HepG2 (cell line): ENCODE data around the gene BCL11B.

Experiments
- ARNT ChIP-seq: fragments of 450-650 bp; IDR thresholded peaks from 2 replicates; pipeline ENCODE4 v1.6.1; 2017
- CEBPB ChIP-seq: IDR thresholded peaks from 2 replicates; pipeline ENCODE4 v1.6.1; 2011; ENCODE audit warnings: low read depth, low read length, improper control_type of control experiment, borderline replicate concordance
- CTCF ChIP-seq: sonication (generic); formaldehyde crosslinking; IDR thresholded peaks from 2 replicates; pipeline ENCODE4 v1.5.0; 2020; ENCODE audit warnings: mild to moderate bottlenecking, missing genetic modification reagents, moderate library complexity
- EP300 ChIP-seq, 3 experiments: sonication (generic) in 1 of 3; formaldehyde crosslinking in 1 of 3; IDR thresholded peaks; 2 replicates each; pipeline versions ENCODE4 v1.5.1 to v1.6.1; 2011 to 2020; ENCODE audit warnings: low read depth in 2 of 3, low read length in 2 of 3, borderline replicate concordance in 1 of 3, improper control_type of control experiment in 1 of 3, mild to moderate bottlenecking in 1 of 3, missing genetic modification reagents in 1 of 3, moderate library complexity in 1 of 3
- POLR2AphosphoS5 ChIP-seq: IDR thresholded peaks from 2 replicates; pipeline ENCODE4 v1.6.1; 2012; ENCODE audit warnings: low read depth, low read length
- TAF1 ChIP-seq: sonication (generic); formaldehyde crosslinking; IDR thresholded peaks from 2 replicates; pipeline ENCODE4 v1.4.0; 2020; ENCODE audit warnings: missing genetic modification reagents
- TGIF2 ChIP-seq: IDR thresholded peaks from 2 replicates; pipeline ENCODE4 v1.6.1; 2016; ENCODE audit warnings: control low read depth, missing compliant biosample characterization
- ZNF138 ChIP-seq: sonication (generic); formaldehyde crosslinking; IDR thresholded peaks from 2 replicates; pipeline ENCODE4 v1.5.0; 2020; ENCODE audit warnings: mild to moderate bottlenecking, low read depth, missing genetic modification reagents
- ZNF264 ChIP-seq: sonication (generic); formaldehyde crosslinking; IDR thresholded peaks from 2 replicates; pipeline ENCODE4 v1.4.0; 2020; ENCODE audit warnings: missing genetic modification reagents
- TF ChIP-seq, protein P1 (sequence below), 2 experiments: sonication (generic) in 1 of 2; formaldehyde crosslinking in 1 of 2; IDR thresholded peaks; 2 replicates each; pipeline versions ENCODE4 v1.5.1 to v1.6.1; 2011 to 2020; ENCODE audit warnings: borderline replicate concordance in 1 of 2, low read depth in 1 of 2, low read length in 1 of 2, mild to moderate bottlenecking in 1 of 2, missing genetic modification reagents in 1 of 2, moderate library complexity in 1 of 2
- TF ChIP-seq, protein P2 (sequence below): sonication (generic); formaldehyde crosslinking; IDR thresholded peaks from 2 replicates; pipeline ENCODE4 v1.4.0; 2020; ENCODE audit warnings: missing genetic modification reagents, mild to moderate bottlenecking, borderline replicate concordance

DNA sequence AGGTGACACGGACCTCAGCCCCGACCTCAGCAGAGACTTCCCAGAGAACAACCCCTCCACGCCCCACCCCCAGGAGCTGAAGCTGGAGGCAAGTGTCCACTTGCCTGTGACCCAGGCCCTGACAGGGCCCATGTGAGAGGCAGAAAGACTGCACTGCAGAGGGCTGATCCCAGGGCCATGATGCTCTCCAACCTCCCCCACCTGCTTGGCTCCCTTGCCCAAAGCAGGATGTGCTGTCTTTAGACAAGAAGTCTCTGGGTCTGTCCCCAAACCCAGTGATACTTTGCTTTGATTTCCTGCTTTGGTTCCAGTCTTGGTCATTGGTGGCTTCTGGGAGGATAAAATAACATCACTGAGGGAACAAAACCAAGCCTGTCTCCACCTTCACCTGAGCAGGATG lies 59.4 kb downstream of the BCL11B start:
- no peak for TF ChIP-seq TGIF2
- TF ChIP-seq, protein P1, sequence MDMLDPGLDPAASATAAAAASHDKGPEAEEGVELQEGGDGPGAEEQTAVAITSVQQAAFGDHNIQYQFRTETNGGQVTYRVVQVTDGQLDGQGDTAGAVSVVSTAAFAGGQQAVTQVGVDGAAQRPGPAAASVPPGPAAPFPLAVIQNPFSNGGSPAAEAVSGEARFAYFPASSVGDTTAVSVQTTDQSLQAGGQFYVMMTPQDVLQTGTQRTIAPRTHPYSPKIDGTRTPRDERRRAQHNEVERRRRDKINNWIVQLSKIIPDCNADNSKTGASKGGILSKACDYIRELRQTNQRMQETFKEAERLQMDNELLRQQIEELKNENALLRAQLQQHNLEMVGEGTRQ (IDR thresholded peaks at IDR 0.05; ENCODE audit: low read depth, low read length): no peak
- TF ChIP-seq, protein P1 (CRISPR knock-in tag; IDR thresholded peaks at IDR 0.05; ENCODE audit: borderline replicate concordance): no peak
- no peak for TF ChIP-seq POLR2AphosphoS5
- no peak for TF ChIP-seq EP300 (IDR thresholded peaks at IDR 0.05; ENCODE audit: low read depth in 2 of 2, low read length in 2 of 2)
- TF ChIP-seq EP300 (CRISPR knock-in tag; IDR thresholded peaks at IDR 0.05; ENCODE audit: borderline replicate concordance): no peak
- no peak for TF ChIP-seq CEBPB
- TF ChIP-seq ZNF138 (CRISPR knock-in tag): no peak
- TF ChIP-seq ARNT: no peak
- no peak for TF ChIP-seq CTCF (CRISPR knock-in tag)
- no peak for TF ChIP-seq ZNF264 (CRISPR knock-in tag)
- TF ChIP-seq, protein P2, sequence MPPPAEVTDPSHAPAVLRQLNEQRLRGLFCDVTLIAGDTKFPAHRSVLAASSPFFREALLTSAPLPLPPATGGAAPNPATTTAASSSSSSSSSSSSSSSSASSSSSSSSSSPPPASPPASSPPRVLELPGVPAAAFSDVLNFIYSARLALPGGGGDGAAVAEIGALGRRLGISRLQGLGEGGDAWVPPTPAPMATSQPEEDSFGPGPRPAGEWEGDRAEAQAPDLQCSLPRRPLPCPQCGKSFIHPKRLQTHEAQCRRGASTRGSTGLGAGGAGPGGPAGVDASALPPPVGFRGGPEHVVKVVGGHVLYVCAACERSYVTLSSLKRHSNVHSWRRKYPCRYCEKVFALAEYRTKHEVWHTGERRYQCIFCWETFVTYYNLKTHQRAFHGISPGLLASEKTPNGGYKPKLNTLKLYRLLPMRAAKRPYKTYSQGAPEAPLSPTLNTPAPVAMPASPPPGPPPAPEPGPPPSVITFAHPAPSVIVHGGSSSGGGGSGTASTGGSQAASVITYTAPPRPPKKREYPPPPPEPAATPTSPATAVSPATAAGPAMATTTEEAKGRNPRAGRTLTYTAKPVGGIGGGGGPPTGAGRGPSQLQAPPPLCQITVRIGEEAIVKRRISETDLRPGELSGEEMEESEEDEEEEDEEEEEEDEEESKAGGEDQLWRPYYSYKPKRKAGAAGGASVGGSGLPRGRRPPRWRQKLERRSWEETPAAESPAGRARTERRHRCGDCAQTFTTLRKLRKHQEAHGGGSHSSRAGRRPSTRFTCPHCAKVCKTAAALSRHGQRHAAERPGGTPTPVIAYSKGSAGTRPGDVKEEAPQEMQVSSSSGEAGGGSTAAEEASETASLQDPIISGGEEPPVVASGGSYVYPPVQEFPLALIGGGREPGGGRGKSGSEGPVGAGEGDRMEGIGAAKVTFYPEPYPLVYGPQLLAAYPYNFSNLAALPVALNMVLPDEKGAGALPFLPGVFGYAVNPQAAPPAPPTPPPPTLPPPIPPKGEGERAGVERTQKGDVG (CRISPR knock-in tag): no peak
- TF ChIP-seq TAF1 (CRISPR knock-in tag): no peak
